Gastroesophageal sphincter (tissue), 4 donors: ENCODE results near the gene BMERB1. TPM values are rescaled to one million over a fixed set of nuclear protein-coding genes. Genes with fewer than 3 reads are reported as not detected.
A peak's percentile ranks its signal among the peaks of the same experiment; 100 is the strongest.

Source experiments
- ATAC-seq: fragments of 150-250 bp; one replicate; pipeline ENCODE4 v1.9.1; 2016; ENCODE audit warnings: mild to moderate bottlenecking, moderate library complexity
- H3K27ac ChIP-seq, 4 donors: fragments of 200-600 bp; sonication (generic) in 3 of 4; 1 replicate in 3 of 4; 2 replicates in 1 of 4; pipeline ENCODE4 v1.5.1; 2016 to 2019
- H3K27me3 ChIP-seq: fragments of 200-600 bp; sonication (generic); one replicate; pipeline ENCODE4 v1.5.1; 2019
- H3K36me3 ChIP-seq, 2 donors: fragments of 200-600 bp; sonication (generic); one replicate each; pipeline ENCODE4 v1.5.1; 2019; ENCODE audit warnings: control low read depth in 1 of 2
- H3K4me1 ChIP-seq, 3 donors: fragments of 200-600 bp; sonication (generic); 1 replicate in 2 of 3; 2 replicates in 1 of 3; pipeline ENCODE4 v1.5.1; 2016 to 2019; ENCODE audit warnings: control low read depth in 2 of 3
- H3K4me3 ChIP-seq, 2 donors: fragments of 200-600 bp; sonication (generic); one replicate each; pipeline ENCODE4 v1.5.1; 2019; ENCODE audit warnings: mild to moderate bottlenecking in 1 of 2, moderate library complexity in 1 of 2
- H3K9me3 ChIP-seq, 3 donors: fragments of 200-600 bp; sonication (generic); one replicate each; pipeline ENCODE4 v1.5.1; 2017 to 2019; ENCODE audit warnings: control low read depth in 2 of 3
- EP300 ChIP-seq: sonication (generic); formaldehyde crosslinking; IDR thresholded peaks from one replicate; pipeline ENCODE4 v1.6.1; 2017; ENCODE audit warnings: antibody characterized with exemption, mild to moderate bottlenecking
- POLR2A ChIP-seq, 2 donors: fragments of 450-650 bp; IDR thresholded peaks; one replicate each; pipeline ENCODE4 v1.6.1; 2017; ENCODE audit warnings: antibody characterized with exemption in 2 of 2, mild to moderate bottlenecking in 2 of 2, moderate library complexity in 1 of 2
- POLR2AphosphoS5 ChIP-seq: sonication (generic); formaldehyde crosslinking; IDR thresholded peaks from one replicate; pipeline ENCODE4 v1.6.1; 2017; ENCODE audit warnings: antibody characterized with exemption
- WGBS, 2 donors: methylation state at CpG; one replicate each; pipeline ENCODE4 v1.1.5; 2018; ENCODE audit warnings: low coverage in 1 of 2; 5-methylcytosine and 5-hydroxymethylcytosine counted together
- total RNA-seq, 4 donors: library from RNA; depleted of rRNA; stranded (reverse); fragments of >200 nt; gene quantifications; one replicate each; pipeline ENCODE4 v1.1.0, GENCODE V29; 2016
- TF ChIP-seq, protein P1 (sequence below), 4 experiments: fragments of 200-600 bp in 2 of 4; fragments of 450-650 bp in 2 of 4; sonication (generic) in 1 of 4; IDR thresholded peaks; one replicate each; pipeline ENCODE4 v1.5.1; 2017 to 2019; ENCODE audit warnings: antibody characterized with exemption in 4 of 4, mild to moderate bottlenecking in 2 of 4, moderate library complexity in 2 of 4

BMERB1 gene
- total RNA-seq, 4 donors from 2014 or later, result 84.5 to 135 (median 101) TPM

DNA sequence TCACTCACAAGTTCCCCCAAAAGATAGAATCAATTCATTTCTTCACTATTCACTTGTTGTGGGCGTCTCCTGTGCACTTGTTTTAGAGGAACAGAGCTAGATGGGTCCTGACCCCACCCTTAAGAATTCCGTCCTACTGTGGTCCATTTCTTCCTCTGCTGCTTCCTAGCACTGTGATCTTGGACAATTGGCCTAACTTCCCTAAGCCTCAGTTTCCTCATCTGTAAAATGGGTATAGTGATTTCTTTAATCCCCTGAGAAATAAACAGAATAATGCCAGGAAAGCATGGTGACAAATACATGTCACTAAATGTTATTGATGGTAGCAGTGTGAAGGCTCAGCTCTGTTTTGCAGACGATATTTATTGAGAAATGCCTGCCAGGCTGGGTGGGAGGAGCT lies 9.9 kb downstream of the BMERB1 start:
- 86 to 90% methylated on average over 3 of the region's 3 CpGs for WGBS, 2 donors
- Histone ChIP-seq H3K36me3 (peaks cover 0 to 9% of the 10 kb centered on the region in 2 donors), H3K27ac (no peak overlapping the region), H3K9me3 (no peaks in the 10 kb centered on the region), H3K27me3 (no peaks in the 10 kb centered on the region), H3K4me1 (peaks cover 0 to 21% (median 0%) of the 10 kb centered on the region in 3 donors), H3K4me3 (no peak overlapping the region)
- ATAC-seq, result no peak
- TF ChIP-seq, protein P1, sequence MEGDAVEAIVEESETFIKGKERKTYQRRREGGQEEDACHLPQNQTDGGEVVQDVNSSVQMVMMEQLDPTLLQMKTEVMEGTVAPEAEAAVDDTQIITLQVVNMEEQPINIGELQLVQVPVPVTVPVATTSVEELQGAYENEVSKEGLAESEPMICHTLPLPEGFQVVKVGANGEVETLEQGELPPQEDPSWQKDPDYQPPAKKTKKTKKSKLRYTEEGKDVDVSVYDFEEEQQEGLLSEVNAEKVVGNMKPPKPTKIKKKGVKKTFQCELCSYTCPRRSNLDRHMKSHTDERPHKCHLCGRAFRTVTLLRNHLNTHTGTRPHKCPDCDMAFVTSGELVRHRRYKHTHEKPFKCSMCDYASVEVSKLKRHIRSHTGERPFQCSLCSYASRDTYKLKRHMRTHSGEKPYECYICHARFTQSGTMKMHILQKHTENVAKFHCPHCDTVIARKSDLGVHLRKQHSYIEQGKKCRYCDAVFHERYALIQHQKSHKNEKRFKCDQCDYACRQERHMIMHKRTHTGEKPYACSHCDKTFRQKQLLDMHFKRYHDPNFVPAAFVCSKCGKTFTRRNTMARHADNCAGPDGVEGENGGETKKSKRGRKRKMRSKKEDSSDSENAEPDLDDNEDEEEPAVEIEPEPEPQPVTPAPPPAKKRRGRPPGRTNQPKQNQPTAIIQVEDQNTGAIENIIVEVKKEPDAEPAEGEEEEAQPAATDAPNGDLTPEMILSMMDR (IDR thresholded peaks at IDR 0.05), result no peak
- no peak for TF ChIP-seq POLR2AphosphoS5
- TF ChIP-seq POLR2A (IDR thresholded peaks at IDR 0.05), result no peak
- no peak for TF ChIP-seq EP300

DNA sequence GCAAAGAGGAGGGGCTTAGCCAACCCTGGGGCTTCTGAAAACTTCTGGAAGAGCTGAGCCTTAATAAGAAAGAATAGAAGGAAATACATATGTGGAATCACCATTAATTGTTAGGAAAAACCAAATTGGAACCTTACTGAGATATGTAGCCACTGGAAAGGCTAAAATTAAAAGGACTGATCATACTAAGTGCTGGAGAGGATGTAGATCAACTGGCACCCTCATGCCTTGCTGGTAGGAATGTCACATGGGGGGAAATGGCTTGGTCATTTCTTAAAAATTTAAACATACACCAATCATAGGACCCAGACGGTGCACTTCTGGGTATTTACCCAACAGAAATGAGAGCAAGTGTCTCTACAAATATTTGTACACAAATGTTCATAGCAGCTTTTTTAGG lies 11.1 kb downstream of the BMERB1 start:
- 88 to 93% methylated on average over 1 of the region's 1 CpG for WGBS, 2 donors
- H3K4me1 ChIP-seq, result peaks cover 0 to 12% (median 0%) of the 10 kb centered on the region in 3 donors
- TF ChIP-seq, protein P1 (IDR thresholded peaks at IDR 0.05), result no peak
- TF ChIP-seq POLR2AphosphoS5 (no peak), POLR2A (IDR thresholded peaks at IDR 0.05) (no peak), EP300 (no peak)
- H3K27me3 ChIP-seq, result no peaks in the 10 kb centered on the region
- peaks cover 0 to 9% of the 10 kb centered on the region in 2 donors for H3K36me3 ChIP-seq
- no peak for ATAC-seq
- H3K4me3 ChIP-seq, result no peak overlapping the region
- no peak overlapping the region for H3K27ac ChIP-seq
- H3K9me3 ChIP-seq, result no peaks in the 10 kb centered on the region

DNA sequence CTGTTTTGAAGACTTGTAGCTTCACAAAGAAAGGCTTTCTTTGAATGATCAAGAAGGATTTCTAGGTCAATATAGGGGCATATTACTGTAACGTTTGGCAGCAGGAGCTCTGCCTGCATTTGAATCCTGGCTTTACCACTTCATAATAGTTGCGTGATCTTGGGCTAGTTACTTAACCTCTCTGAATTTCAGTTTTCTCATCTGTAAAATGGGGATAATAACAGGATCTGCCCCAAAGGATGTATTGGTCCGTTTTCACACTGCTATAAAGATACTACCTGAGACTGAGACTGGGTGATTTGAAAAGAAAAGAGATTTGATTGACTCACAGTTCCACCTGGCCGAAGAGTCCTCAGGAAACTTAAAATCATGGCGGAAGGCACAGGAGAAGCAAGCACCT lies 12.5 kb downstream of the BMERB1 start:
- ATAC-seq, result no peak
- Histone ChIP-seq H3K36me3 (peaks cover 0 to 9% of the 10 kb centered on the region in 2 donors), H3K9me3 (no peaks in the 10 kb centered on the region), H3K4me3 (no peak overlapping the region), H3K27ac (no peak overlapping the region), H3K27me3 (no peaks in the 10 kb centered on the region), H3K4me1 (no peaks in the 10 kb centered on the region)
- TF ChIP-seq POLR2AphosphoS5 (no peak), POLR2A (IDR thresholded peaks at IDR 0.05) (no peak), EP300 (no peak)
- TF ChIP-seq, protein P1 (IDR thresholded peaks at IDR 0.05), result no peak
- WGBS, 2 donors, result 87 to 92% methylated on average over 3 to 5 of the region's 5 CpGs

DNA sequence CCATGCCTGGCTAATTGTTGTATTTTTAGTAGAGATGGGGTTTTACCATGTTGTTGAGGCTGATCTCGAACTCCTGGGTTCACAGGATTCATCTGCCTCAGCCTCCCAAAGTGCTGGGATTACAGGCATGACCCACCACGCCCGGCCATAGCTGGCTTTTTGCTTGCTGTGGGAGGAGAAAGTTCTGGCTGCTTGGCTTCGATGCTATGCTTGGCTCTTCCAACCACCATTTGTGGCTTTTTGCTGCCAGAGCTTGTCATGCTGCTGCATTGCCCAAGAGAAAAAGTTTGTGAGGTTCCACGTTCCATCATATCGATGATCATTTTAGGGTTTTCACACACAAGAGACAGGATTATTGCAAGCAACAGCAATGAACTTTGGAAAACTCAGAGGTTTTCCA lies 16.2 kb downstream of the BMERB1 start:
- H3K27ac ChIP-seq, result no peak overlapping the region

More for the DNA sequence above, 16.2 kb downstream of the BMERB1 start:
- TF ChIP-seq POLR2A (IDR thresholded peaks at IDR 0.05) (no peak), EP300 (no peak), POLR2AphosphoS5 (no peak)
- TF ChIP-seq, protein P1 (IDR thresholded peaks at IDR 0.05), result no peak
- no peaks in the 10 kb centered on the region for H3K27me3 ChIP-seq
- H3K36me3 ChIP-seq, result peaks cover 0 to 9% of the 10 kb centered on the region in 2 donors
- H3K4me3 ChIP-seq, result no peak overlapping the region
- no peaks in the 10 kb centered on the region for H3K4me1 ChIP-seq
- 48 to 72% methylated on average over 4 of the region's 6 CpGs for WGBS, 2 donors
- ATAC-seq, result peak; percentile 66
- no peaks in the 10 kb centered on the region for H3K9me3 ChIP-seq
